ENCODE results near the gene PRSS16. TPM values are rescaled to one million over a fixed set of nuclear protein-coding genes. Genes with fewer than 3 reads are reported as not detected.

The PRSS16 gene
- total and polyA plus RNA-seq, 7 donors: 0.08 TPM; not detected in 6

- DNase-seq (no peak), ATAC-seq (no peak)
- Histone ChIP-seq H3K27me3 (ENCODE audit: insufficient read depth in 3 of 3, low read length in 2 of 3) (peaks cover 7 to 88% (median 18%) of the 10 kb centered on the region in 3 donors), H3K4me3 (no peak overlapping the region), H3K27ac (no peak overlapping the region), H3K4me1 (no peaks in the 10 kb centered on the region), H3K9me3 (no peaks in the 10 kb centered on the region), H3K36me3 (ENCODE audit: insufficient read depth in 1 of 2, low read depth in 1 of 2) (no peaks in the 10 kb centered on the region)
- WGBS, 3 donors: 76 to 84% (median 82%) methylated on average over 7 of the region's 7 CpGs
- TF ChIP-seq CTCF (IDR thresholded peaks at IDR 0.05): no peak
- intact Hi-C loops (cut with DNase I): no loop called here
These were observed 6.1 kb upstream of the PRSS16 start for GRCh38 chr6:27241443-27241842.

GRCh38 chr6:27242589-27243265, 4.8 kb upstream of the PRSS16 start:
- Histone ChIP-seq H3K27me3 (ENCODE audit: insufficient read depth in 3 of 3, low read length in 2 of 3) (peaks cover 4 to 88% (median 15%) of the 10 kb centered on the region in 3 donors), H3K36me3 (ENCODE audit: insufficient read depth in 1 of 2, low read depth in 1 of 2) (no peaks in the 10 kb centered on the region), H3K4me1 (no peaks in the 10 kb centered on the region), H3K4me3 (no peak overlapping the region), H3K27ac (no peak overlapping the region), H3K9me3 (no peaks in the 10 kb centered on the region)
- ATAC-seq (no peak), DNase-seq (no peak)
- intact Hi-C loops (cut with DNase I): no loop called here
- TF ChIP-seq CTCF (IDR thresholded peaks at IDR 0.05): no peak
- WGBS, 3 donors: 64 to 71% (median 64%) methylated on average over 14 of the region's 14 CpGs

- 69 to 71% (median 69%) methylated on average over 3 of the region's 3 CpGs for WGBS, 3 donors
- Histone ChIP-seq H3K27me3 (ENCODE audit: insufficient read depth in 3 of 3, low read length in 2 of 3) (peaks cover 4 to 93% (median 23%) of the 10 kb centered on the region in 3 donors), H3K9me3 (no peaks in the 10 kb centered on the region), H3K4me1 (no peaks in the 10 kb centered on the region), H3K4me3 (no peak overlapping the region), H3K27ac (no peak overlapping the region), H3K36me3 (ENCODE audit: insufficient read depth in 1 of 2, low read depth in 1 of 2) (no peaks in the 10 kb centered on the region)
- TF ChIP-seq CTCF (IDR thresholded peaks at IDR 0.05): no peak
- intact Hi-C loops (cut with DNase I): no loop called here
- no peak for ATAC-seq
- DNase-seq: no peak
These were observed 1.3 kb downstream of the PRSS16 start for GRCh38 chr6:27248783-27249182.

GRCh38 chr6:27250277-27251111, 3.0 kb downstream of the PRSS16 start:
- H3K4me1 ChIP-seq: no peaks in the 10 kb centered on the region
- WGBS, 3 donors: 5 to 6% (median 5%) methylated on average over 34 to 35 of the region's 35 CpGs
- ATAC-seq: no peak
- peak overlapping the region; percentile 61 for H3K4me3 ChIP-seq
- no peak for TF ChIP-seq CTCF (IDR thresholded peaks at IDR 0.05)
- intact Hi-C loops (cut with DNase I): no loop called here
- H3K27me3 ChIP-seq (ENCODE audit: insufficient read depth in 3 of 3, low read length in 2 of 3): peaks cover 4 to 89% (median 29%) of the 10 kb centered on the region in 3 donors
- no peak for DNase-seq
- H3K9me3 ChIP-seq: no peaks in the 10 kb centered on the region
- no peaks in the 10 kb centered on the region for H3K36me3 ChIP-seq (ENCODE audit: insufficient read depth in 1 of 2, low read depth in 1 of 2)
- H3K27ac ChIP-seq: no peak overlapping the region
